ENCODE measurements around the gene MRPL19.

GRCh38 chr2:75655861-75656260 lies 9.3 kb downstream of the MRPL19 start:
- TF ChIP-seq CTCF (IDR thresholded peaks at IDR 0.05) (no peak), POLR2A (IDR thresholded peaks at IDR 0.05) (no peak)

Measured in thyroid gland (tissue), 4 donors.